ENCODE results near the gene TPSD1.
"Not testable (repeated sequence)": the region's sequence is repeated elsewhere in the genome, so short reads cannot be mapped to it uniquely, and the experiment has no call there.

- TF ChIP-seq YY1 (IDR thresholded peaks at IDR 0.05; ENCODE audit: insufficient read depth, insufficient read length); SUZ12 (IDR thresholded peaks at IDR 0.05; ENCODE audit: extremely low read depth, insufficient read depth, insufficient read length): not testable (repeated sequence)
Measured at GRCh38 chr16:1239575-1239974, 16.3 kb upstream of the TPSD1 start.
